HG03575 (cell line): ENCODE data around the gene TMEM108.

Experiments used
- ATAC-seq: cut with Tn5 transposase; IDR thresholded peaks from one replicate; pipeline ENCODE4 v1.9.1; 2021; ENCODE audit not compliant: unreplicated experiment, insufficient number of reproducible peaks, low FRiP score; ENCODE audit errors: extremely low read depth

Gene TMEM108

DNA sequence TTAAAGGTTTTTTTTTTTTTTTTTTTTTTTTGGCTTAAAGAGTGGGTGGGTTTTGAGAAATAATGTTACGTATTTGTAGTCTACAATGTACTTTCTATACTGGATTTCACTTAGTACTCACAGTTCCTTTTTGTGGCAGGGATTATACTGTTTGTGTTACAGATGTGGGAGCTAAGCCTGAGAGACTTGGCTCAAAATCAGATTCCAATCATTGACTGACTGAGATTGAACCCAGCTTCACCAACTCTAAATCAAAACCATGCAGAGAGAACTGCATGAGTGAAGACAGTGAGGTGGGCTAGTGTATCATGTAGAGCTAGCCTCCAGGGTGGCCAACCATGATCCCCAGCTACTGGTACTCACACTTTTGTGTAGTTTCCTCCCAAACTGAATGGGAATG lies 68.0 kb downstream of the TMEM108 start:
- ATAC-seq, result no peak

DNA sequence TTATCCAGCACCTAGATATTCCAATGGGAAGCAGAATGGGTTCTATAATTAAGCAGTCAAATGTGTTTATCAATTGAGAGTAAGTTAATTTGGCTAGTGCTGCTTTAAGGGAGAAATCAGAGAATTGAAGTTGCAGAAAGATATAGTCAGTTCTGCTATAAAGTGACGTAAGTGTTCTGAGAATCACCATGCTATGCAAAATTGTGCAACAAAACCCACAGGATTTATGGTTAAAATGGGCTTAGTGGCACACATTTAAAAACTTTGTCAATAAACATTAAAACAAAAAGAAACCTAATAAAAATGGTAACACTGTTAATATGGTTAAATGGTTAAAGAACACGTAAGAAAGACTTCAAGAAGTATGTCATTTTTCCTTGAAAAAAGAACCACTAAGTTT lies 74.5 kb downstream of the TMEM108 start:
- no peak for ATAC-seq

DNA sequence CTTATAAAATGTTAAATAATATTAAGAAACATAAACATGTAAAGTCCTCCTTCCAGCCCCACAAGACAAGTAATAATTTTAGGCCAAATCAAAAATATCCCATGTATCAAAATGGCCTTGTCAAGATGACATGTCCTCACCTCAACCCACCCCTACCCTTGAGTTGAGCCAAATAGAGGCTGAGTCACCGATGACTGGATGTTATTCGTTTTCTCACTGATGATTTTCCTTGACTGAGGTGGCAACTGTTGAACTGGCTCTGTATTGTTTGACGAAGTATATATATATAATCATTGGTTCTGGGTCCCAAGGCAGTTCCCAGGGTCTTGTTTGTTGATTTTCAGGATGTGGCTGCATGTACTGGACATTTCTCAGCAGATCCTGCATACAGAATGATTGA lies 75.3 kb downstream of the TMEM108 start:
- ATAC-seq, result no peak

DNA sequence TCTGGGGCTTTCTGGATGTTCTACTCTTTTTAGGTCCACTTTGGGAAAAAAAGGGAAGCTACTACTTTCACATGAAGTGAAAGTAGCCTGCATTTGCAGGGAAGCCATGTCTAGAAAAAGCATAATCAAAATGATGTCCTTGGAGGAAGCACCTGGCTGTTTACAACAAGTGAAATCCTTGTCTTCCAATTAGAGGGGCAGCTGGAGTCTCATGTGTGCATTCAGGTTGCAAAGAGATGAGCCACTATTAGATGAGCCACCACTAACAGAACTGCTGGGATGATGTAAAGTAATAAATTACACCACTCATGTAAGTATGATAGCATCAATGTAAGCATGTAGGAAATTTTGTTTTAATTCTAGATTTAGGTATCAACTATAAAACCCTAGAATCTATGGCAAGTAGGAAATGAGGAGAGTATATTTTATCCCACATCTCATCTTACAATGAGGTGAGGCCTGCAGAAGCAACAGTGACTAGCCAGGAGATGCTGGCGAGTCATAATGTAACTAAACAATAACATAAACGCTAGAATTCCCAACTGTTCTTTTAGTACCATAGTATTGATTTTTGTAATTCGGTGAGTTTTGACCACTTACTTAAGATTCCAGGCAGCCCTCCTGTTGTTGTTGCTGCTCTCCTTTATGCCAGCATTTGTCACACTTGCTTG lies 75.9 kb downstream of the TMEM108 start:
- ATAC-seq, result no peak

DNA sequence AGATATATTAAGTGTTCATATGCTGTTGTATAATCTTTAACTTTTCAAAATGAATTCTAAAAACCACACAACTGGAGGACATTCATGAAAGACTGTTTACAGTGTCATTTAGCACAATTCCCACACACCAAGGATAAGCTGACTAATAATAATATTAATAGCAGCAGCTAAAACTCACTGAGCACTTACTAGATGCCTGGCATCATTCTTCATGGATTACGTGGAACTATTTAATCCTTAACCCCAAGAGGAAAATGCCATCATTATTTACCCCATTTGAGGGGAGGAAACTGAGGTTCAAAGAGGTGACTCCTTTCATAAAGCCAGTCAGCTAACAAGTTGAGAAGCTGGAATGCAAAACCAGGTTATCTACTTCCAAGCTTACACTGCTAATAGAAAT lies 77.0 kb downstream of the TMEM108 start:
- no peak for ATAC-seq

DNA sequence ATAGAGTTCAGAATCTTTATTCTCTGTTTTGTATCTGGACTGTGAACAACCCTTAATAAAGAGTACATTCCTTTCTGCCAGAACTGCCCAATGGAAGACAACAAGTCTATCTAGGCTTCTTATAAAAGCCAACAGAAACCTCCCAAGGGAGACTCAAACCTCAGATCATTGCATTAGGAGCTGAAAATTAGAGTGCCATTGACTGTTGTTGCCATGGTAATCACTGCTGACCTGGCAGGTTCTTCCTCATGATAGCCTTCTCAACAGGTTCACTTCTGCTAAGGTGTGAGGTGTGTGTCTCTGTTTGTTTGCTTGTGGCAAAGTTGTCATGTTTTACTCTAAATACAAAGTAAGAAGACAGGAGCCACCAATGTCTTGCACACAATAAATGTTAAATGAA lies 79.2 kb downstream of the TMEM108 start:
- no peak for ATAC-seq

DNA sequence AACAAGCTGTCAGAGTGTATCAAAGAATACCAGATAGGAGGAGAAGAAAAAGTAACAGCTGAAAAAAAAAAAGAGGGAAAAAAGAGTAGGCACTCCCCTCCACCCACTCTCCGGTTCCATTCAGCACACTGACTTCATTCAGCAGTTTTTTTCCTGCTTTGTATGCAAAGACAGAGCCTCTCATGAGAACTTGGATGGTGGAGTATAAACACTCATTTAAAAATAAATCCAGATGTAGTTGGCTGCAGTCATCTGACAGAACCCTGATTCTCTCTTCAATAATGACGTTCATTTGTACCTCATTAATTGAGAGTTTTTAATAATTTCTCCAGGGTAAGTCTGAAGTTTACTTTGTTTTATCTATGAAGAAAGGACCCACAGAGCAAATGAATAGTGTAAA lies 81.0 kb downstream of the TMEM108 start:
- no peak for ATAC-seq

DNA sequence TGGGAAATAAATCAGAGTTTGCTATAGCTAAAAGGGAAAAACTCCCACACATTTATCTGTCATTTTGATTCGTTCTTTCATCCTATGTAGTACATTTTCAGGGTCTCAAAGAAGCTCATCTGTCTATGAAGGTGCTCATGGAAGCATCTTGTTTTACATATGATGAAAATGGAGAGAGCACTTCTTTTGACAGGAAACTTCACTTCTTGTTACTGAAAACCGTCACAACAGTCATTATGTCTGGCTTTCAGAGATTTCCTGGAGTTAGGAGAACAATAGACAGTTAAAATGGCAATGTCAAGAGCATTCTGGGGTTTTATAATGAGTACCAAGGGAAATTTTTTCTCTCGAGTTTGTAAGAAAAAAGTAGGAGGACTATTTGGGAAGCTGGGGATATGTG lies 83.3 kb downstream of the TMEM108 start:
- no peak for ATAC-seq

DNA sequence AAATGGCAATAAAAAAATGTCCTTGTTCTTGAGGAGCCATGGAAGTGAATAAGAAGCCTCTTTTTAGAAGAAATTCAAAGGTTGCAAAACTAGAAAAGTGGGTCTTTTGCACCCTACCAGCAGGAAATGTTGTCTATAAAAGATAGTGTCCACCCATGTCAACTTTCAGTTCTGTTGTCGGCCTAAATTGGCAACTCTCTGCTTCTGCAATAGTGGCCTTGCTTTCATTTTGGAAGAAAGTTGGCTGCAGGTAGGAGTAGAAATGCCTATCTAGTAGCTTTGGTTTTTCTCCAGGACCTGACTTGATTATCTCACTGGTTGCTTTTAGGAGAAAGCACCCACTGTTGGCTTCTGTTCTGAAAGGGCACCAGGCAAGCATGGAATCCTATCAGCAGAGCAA lies 85.4 kb downstream of the TMEM108 start:
- ATAC-seq, result no peak

DNA sequence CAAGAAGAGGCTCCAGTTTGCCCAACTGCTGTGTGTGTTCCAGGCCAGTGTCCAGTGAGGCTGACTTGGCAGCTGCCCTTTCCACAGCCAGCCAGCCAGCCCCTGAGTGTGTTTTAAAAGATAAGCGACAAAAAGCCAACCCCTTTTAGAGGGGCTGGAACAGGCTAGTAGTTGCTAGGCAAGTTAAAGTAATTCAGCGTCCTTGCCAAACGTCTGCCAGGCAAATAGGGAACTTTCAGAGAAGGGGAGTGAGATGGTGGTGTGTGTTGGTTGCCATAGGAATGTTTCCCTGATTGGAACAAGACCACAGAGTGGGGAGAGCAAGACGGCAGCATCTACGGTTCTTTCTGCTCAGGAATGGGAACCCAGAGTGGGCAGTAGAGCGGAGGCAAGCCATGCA lies 86.3 kb downstream of the TMEM108 start:
- no peak for ATAC-seq

DNA sequence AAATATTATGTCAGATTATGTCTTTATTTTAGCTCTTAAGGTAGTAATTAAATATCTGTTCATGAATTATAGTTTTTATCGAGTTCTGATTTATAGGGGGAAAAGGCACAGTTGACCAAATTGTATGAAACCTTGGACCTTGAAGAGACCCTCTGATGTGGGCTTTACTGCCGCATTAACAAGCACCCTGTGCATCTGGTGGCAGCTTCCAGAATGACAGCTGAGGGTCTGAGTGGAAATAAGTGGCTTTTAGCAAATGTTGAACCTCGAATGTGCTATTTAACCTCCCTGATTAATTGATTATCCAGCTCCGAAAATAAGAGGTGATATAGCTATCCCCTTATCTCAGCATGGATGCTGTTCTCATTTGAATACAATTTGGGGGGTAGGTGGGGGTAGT lies 87.0 kb downstream of the TMEM108 start:
- no peak for ATAC-seq

DNA sequence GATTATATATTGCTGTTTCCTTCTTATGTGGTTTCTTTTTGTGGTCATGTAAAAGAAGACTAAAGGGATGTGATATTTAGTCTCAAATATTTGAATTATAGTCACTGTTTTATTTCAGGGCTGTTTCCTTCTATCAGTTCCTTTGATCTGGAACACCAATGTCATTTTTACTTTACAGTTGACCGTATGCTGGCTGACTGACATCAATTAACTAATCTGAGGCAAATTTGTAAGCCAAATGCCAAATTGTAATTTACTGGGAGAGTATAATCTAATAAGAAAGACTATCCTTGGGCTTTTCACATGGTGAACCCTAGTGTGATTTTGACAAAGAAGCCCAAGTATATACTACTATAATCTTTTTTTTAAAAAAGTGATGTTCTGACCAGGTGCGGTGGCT lies 87.6 kb downstream of the TMEM108 start:
- no peak for ATAC-seq

DNA sequence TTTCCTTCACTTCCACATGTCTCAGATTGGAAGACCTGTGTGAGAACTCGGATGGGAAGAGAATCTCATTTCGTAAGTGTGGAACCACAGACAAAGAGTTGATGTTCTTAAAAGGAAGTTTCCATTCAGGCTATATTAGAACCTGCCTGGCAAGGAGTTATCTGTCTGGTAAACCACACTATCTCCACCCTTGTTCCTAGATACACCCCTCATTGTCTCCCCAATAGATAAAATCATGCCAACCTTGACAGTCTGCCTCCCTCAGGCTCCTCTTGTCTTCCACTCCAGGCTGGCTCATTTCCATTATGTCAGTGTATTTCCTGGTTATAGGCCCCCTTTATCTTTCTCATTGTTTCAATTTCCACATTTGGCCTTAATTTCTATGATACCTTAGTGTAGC lies 89.2 kb downstream of the TMEM108 start:
- no peak for ATAC-seq

DNA sequence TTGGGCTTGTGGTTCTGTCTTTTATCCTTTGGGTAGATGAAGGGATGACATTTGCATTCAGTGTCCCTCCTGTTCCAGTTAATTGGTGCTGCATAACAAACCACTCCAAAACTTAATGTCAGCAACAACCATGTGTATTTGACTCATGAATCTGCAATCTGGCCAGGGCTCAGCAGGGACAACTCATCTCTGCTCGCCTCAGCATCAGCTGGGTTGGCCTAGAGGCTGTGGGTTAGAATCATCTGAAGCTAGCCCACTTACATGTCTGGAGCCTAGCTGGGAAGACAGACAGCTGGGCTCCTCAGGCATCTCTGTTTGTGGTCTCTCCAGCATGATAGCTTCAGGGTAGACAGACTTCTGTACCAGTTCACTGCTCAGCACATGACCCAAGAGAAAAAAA lies 92.0 kb downstream of the TMEM108 start:
- no peak for ATAC-seq

DNA sequence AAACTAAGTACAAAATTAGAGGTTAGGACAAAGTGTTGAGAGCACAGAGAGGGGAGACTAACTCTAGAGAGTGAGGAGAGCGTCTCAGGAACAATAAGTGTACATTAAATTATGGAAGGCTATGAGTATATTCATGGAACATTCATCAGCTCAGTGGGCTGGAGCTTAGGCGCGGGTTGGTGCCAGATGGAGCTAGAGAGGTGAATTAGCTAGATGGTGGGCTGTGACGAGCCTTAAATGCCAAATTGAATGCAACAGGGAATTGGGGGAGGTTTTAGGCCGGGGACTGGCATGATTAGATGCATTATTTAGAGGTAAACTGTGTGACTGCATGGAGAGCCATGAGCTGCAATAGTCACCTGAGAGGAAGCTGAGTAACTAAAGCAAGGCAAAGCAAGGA lies 97.1 kb downstream of the TMEM108 start:
- ATAC-seq, result no peak

DNA sequence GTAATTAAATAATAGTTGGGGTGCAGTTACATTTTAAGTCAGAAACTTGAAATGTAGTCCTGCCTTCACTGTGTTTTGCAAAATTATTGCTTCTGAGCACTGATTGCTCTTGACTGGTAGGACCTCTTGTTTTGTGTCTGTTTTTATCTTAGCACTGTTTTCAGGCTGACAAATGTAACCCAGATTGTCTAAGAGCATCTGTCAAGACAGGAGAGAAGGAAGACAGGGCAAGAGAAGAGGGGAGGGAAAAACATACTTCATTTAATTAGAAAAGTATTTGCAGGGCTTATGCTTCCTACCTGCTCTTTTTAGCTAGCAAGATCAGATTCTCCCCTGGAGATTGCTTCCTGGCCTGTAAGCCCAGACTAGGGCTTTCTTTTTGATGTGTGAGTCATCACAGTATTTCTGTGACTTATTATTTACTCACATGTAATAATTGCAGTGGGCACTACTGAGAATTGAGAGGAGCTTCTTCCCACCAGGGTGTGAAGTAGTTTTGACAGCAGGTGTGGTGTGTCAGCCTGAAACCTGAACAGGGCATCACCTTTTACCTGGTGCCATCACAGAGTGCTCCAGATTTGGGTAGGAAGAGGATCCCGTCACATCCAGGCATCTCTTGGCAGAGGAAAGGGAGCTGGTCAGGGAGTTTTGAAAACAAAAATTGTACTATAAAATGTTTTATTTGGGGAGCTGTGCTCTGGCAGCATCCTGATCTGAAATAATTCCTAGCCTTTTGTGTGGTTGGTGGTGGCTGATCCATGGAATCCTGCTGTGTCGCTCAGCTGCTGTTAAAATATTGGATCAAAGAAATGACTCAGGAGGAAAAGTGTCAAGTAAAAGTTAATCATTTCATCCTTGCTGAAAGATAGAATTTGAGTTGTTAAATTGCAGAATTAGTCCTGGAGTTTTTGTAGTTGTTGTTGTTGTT lies 98.2 kb downstream of the TMEM108 start:
- peak; percentile 41 for ATAC-seq

DNA sequence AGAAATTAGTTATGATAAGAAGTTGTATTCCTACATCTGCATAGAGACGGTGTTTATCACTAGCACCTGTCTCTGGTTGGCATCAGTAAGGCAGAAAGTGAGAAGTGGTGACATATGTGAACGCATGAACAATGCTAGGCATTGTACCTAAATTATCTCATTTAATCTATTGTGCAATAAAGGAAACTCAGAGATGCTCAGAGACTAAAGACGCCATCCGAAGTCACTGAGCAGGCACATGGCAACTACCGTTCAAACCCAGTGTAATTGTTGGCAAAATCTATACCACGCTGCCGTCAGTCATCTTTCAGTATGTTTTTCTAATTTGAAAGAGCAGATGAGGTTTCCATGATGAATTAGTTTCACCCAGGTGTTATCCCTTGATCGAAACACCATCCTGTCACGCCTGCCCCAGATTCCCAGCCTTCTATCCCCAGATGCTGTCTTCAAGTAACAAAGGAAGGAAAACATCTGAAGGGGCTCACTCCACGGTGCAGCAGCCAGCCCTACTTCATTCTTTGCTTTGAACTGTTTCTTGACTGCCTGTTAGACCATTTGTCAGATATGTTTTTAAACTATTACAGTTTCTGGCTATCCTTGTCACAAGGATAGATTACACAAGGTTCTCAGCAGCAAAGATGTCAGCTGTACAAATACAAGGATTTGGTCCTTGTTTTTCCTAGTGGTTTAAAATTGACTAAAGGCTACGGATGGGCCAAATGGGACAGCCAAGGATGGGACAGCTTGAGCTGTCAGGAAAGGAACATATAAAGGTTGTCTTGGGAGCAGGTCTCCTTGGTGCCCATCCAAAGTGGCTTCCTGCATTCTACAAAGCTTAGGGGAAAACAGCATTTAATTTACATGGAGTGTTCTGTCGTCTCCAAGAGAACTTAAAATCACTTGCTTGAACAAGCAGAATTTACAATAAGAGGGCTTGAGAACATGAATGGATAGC lies 99.1 kb downstream of the TMEM108 start:
- ATAC-seq, result no peak

DNA sequence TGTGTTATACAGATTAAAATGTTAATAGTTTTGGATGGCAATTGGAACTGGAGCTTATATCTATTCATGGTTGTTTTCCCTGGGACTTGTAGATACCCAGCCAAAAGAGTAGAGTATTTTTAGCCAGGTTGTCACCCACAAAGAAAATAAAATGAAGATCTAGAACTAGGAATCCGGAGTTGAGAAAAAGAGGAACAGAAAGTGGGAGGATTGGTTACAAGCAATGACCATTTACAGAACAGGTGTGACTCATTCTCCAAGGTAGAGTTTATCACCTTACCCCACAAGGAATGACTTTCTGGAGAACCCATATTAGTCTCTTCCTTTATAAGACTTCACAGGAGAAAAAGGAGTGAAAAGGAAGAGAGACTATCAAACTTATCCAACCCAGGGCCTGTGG lies 99.8 kb downstream of the TMEM108 start:
- ATAC-seq, result peak; percentile 83

DNA sequence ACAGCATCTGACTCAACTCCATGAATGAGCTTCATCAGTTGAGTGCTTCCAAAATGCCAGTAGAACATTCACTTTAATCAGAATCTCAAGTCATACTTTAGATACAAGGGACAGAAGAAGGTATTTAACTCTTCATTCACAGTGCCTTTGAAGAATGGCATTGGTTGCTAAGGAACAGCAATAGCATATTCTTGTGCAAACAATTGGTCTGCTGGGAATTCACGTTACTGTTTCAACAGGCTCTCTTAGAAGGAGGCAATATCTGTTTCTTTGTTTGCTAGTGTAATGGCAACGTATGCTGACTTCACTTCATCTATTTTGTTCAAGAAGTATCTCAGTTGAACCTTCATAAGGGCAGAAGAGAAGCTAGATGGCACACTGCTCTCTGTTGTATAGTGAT lies 113.9 kb downstream of the TMEM108 start:
- no peak for ATAC-seq
